Heart left ventricle (tissue), 13 donors: ENCODE results near the gene RASSF5.

Experiments
- CTCF ChIP-seq, 12 donors: fragments of 200-600 bp; sonication (generic) in 4 of 12; IDR thresholded peaks; one replicate each; pipeline versions ENCODE4 v1.5.0 to v1.8.0; 2018 to 2022; ENCODE audit warnings: antibody characterized with exemption in 12 of 12, mild to moderate bottlenecking in 5 of 12
- POLR2A ChIP-seq, 2 donors: fragments of 450-650 bp; IDR thresholded peaks; one replicate each; pipeline ENCODE4 v1.6.1; 2017; ENCODE audit warnings: antibody characterized with exemption in 2 of 2, mild to moderate bottlenecking in 2 of 2, moderate library complexity in 2 of 2
- donor health status: ischemic (EF 13 %, LVEDD 7.1; RV severe dilation, severe dysfunction).
- donor health status: DM: no; HTN: yes; CAD: no.
- donor health status: DM: no; HTN: no; CAD: no.
- donor health status: ischemic (EF 25% LVEDD 6.9; RV normal size, moderate dysfunction).
- donor health status: ischemic (EF 25% LVEDD 5.7; RV mildly dilated, moderate dysfunction).
- donor health status: ischemic (EF 35%, LVEDD 5.7; RV mildly dilated, moderate dysfunction).
- donor health status: nonischemic (EF 11% LVEDD 7.7; RV severe dilation, severe dysfunction).
- donor health status: DM: yes; HTN: yes; CAD: no.
- donor health status: PGD.
- donor health status: ischemic (EF 29% LVEDD 5.4; RV normal size, mild dysfunction).
- donor health status: nonischemic (EF 23%, LVEDD 6.1; RV moderate dilation, normal function).

DNA sequence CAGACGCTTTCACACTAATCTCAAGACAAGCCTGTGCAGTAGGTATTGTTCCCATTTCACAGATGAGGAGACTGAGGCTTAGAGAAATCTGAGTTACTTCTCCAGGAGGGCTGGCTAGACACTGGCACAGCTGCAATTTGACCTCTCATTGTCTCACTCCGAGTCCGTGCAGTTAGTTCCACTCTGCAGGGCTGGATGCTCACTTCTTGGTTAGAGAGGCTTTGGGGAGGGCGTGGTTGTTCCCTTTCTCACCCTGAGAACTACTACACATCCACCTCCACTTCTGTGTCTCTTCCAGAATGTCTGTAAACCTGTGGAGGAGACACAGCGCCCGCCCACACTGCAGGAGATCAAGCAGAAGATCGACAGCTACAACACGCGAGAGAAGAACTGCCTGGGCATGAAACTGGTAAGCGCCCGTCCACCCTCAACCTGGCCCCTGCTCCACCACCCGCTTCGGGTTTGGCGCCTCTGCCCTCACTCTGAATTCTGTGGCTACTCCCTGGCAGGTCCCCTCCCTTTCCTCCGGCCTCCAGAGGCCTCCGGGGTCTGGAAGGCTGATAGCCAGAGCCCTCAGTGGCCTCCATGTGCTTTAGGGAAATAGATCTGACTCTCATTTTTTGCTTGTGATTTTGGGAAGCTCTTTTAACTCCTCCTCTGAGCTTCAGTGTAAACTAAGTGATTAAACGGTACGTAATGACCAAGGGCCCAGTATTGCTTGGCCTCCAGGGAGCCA lies 75.8 kb downstream of the RASSF5 start:
- no peak for TF ChIP-seq CTCF (IDR thresholded peaks at IDR 0.05)
- no peak for TF ChIP-seq POLR2A (IDR thresholded peaks at IDR 0.05)
